Natural killer cell treated with Interleukin-12 subunit alpha and Interleukin-12 subunit beta and Interleukin-15 and Interleukin-18, amount 100 ng/mL, for 72 hours (primary cell): ENCODE results near the gene FAM174C. TPM values are rescaled to one million over a fixed set of nuclear protein-coding genes. Genes with fewer than 3 reads are reported as not detected.

Source experiments
- ATAC-seq, 2 donors: fragments of 150-1000 bp; cut with Tn5 transposase in 1 of 2; sonication (Bioruptor Pico), chemical (Tn5 transposase) in 1 of 2; 2 replicates each; pipeline ENCODE4 v1.10.0; 2021
- DNase-seq: peaks from one replicate; pipeline ENCODE4 v3.0.0; 2022; ENCODE audit warnings: low spot score
- H3K27ac Mint-ChIP-seq, 2 donors: 1 replicate in 1 of 2; 2 replicates in 1 of 2; pipeline ENCODE4 v1.8.0; 2022; ENCODE audit warnings: mixed read lengths in 2 of 2, mild to moderate bottlenecking in 1 of 2, moderate library complexity in 1 of 2
- H3K27me3 Mint-ChIP-seq, 2 donors: 1 replicate in 1 of 2; 2 replicates in 1 of 2; pipeline ENCODE4 v1.8.0; 2022; ENCODE audit warnings: mixed read lengths in 2 of 2
- H3K36me3 Mint-ChIP-seq: one replicate; pipeline ENCODE4 v1.8.0; 2022; ENCODE audit warnings: mixed read lengths
- H3K4me1 Mint-ChIP-seq, 2 donors: 1 replicate in 1 of 2; 2 replicates in 1 of 2; pipeline ENCODE4 v1.8.0; 2022; ENCODE audit warnings: low read depth in 2 of 2, mixed read lengths in 2 of 2, mild to moderate bottlenecking in 1 of 2
- H3K4me3 Mint-ChIP-seq: one replicate; pipeline ENCODE4 v1.8.0; 2022; ENCODE audit warnings: mixed read lengths
- H3K9me3 Mint-ChIP-seq: 2 replicates; pipeline ENCODE4 v1.8.0; 2022; ENCODE audit warnings: mixed read lengths
- total RNA-seq, 2 donors: library from RNA; stranded (reverse); gene quantifications; one replicate each; pipeline ENCODE4 v1.2.3, GENCODE V29; 2022

FAM174C gene
- total RNA-seq, 2 donors from 2014 or later: 59.5 to 94.2 TPM

DNA sequence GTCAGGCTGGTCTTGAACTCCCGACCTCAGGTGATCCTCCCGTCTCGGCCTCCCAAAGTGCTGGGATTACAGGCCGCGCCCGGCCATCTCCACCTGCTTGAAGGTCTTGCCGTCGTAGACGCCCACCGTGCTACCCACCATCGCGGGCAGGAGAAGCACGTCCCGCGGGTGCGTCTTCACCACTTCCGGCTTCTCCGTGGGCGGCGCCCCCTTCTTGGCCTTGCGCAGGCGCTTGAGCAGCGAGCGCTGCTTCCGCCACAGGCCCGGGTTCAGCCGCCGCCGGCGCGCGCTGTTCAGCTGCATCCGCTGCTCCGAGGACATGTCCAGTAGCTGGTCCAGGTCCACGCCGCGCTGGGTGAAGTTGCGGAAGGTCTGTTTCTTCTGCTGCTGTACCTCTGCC, 32.0 kb downstream of the FAM174C start:
- no peak for ATAC-seq
- DNase-seq: no peak
- Mint-ChIP-seq H3K27me3 (no peaks in the 10 kb centered on the region), H3K4me3 (no peak overlapping the region), H3K36me3 (no peaks in the 10 kb centered on the region), H3K9me3 (no peaks in the 10 kb centered on the region), H3K27ac (no peak overlapping the region), H3K4me1 (no peaks in the 10 kb centered on the region)

- H3K36me3 Mint-ChIP-seq: no peaks in the 10 kb centered on the region
- no peaks in the 10 kb centered on the region for H3K4me1 Mint-ChIP-seq
- no peaks in the 10 kb centered on the region for H3K27me3 Mint-ChIP-seq
- H3K4me3 Mint-ChIP-seq: no peak overlapping the region
- H3K27ac Mint-ChIP-seq: no peak overlapping the region
- ATAC-seq: no peak
- no peak for DNase-seq
- no peaks in the 10 kb centered on the region for H3K9me3 Mint-ChIP-seq
Measured at GRCh38 chr19:1307755-1308303, 32.5 kb downstream of the FAM174C start.

DNA sequence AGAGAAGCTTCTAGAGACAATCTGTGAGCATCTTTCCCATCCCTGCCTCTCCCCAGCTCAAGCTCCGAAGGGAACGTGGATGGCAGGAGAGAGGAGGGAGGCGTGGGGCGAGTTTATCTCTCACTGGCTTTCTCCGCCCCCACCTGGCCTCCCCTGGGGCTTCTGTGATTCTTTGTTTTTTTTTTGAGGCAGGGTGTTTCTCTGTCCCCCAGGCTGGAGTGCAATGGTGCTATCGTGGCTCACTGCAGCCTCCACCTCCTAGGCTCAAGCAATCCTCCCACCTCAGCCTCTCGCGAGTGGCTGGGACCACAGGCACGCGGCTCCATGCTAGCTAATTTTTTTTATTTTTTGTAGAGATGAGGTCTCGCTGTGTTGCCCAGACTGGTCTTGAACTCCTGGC, 33.4 kb downstream of the FAM174C start:
- H3K27ac Mint-ChIP-seq: no peak overlapping the region
- H3K27me3 Mint-ChIP-seq: no peaks in the 10 kb centered on the region
- ATAC-seq (no peak), DNase-seq (no peak)
- no peaks in the 10 kb centered on the region for H3K4me1 Mint-ChIP-seq
- H3K36me3 Mint-ChIP-seq: no peaks in the 10 kb centered on the region
- no peaks in the 10 kb centered on the region for H3K9me3 Mint-ChIP-seq
- no peak overlapping the region for H3K4me3 Mint-ChIP-seq

GRCh38 chr19:1309977-1310852, 34.9 kb downstream of the FAM174C start:
- Mint-ChIP-seq H3K27me3 (no peaks in the 10 kb centered on the region), H3K4me3 (no peak overlapping the region), H3K4me1 (no peaks in the 10 kb centered on the region), H3K27ac (no peak overlapping the region), H3K9me3 (no peaks in the 10 kb centered on the region), H3K36me3 (no peaks in the 10 kb centered on the region)
- no peak for ATAC-seq
- no peak for DNase-seq

DNA sequence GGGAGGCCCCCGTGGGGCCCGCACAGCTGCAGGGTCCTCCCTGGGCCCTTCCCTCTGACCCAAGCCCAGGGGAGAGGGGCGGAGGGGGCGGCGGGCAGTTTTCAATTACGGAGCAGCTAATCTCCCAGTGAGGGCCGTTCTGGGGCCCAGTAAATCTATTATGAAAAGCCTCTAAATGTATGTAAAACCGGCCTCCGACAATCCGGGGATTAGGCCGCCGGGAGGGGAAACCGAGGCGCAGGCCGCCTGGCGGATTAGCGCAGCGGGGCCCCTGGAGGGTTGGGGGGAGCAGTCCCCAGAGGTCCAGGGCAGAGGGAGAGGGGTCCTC, 35.5 kb downstream of the FAM174C start:
- H3K4me3 Mint-ChIP-seq: no peak overlapping the region
- ATAC-seq: no peak
- H3K27ac Mint-ChIP-seq: no peak overlapping the region
- no peaks in the 10 kb centered on the region for H3K27me3 Mint-ChIP-seq
- H3K36me3 Mint-ChIP-seq: no peaks in the 10 kb centered on the region
- H3K9me3 Mint-ChIP-seq: no peaks in the 10 kb centered on the region
- no peaks in the 10 kb centered on the region for H3K4me1 Mint-ChIP-seq
- DNase-seq: no peak

DNA sequence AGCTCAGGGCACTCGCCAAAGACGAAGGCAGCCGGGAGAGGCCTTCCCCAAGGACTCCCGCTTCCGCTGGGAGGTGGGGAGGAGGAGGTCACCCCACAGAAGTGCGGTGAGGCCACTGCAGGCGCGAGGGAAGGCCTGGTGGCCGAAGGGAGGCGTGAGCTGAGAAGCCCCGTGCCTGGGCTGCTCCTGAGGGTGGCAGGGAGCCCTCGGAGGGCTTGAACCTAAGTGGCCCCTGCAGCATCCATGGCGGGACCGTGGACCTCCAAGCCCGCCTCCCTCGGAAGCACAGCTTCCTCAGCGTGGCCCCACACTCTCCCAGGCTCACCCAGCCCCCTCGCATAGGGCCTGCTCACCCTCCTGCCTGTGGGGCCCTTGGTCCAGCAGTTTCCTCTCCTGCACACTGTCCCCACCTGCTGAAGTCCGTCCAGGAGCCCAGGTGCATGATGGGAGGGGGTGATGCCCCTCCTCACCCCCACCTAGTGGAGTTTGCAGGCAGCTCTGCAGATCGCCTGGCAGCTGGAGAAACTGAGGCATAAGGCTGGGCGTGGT, 36.3 kb downstream of the FAM174C start:
- Mint-ChIP-seq H3K27me3 (no peaks in the 10 kb centered on the region), H3K4me1 (no peaks in the 10 kb centered on the region), H3K4me3 (no peak overlapping the region), H3K9me3 (no peaks in the 10 kb centered on the region), H3K27ac (no peak overlapping the region), H3K36me3 (no peaks in the 10 kb centered on the region)
- ATAC-seq: peak in 1 of 2 donors; percentile 5
- no peak for DNase-seq

DNA sequence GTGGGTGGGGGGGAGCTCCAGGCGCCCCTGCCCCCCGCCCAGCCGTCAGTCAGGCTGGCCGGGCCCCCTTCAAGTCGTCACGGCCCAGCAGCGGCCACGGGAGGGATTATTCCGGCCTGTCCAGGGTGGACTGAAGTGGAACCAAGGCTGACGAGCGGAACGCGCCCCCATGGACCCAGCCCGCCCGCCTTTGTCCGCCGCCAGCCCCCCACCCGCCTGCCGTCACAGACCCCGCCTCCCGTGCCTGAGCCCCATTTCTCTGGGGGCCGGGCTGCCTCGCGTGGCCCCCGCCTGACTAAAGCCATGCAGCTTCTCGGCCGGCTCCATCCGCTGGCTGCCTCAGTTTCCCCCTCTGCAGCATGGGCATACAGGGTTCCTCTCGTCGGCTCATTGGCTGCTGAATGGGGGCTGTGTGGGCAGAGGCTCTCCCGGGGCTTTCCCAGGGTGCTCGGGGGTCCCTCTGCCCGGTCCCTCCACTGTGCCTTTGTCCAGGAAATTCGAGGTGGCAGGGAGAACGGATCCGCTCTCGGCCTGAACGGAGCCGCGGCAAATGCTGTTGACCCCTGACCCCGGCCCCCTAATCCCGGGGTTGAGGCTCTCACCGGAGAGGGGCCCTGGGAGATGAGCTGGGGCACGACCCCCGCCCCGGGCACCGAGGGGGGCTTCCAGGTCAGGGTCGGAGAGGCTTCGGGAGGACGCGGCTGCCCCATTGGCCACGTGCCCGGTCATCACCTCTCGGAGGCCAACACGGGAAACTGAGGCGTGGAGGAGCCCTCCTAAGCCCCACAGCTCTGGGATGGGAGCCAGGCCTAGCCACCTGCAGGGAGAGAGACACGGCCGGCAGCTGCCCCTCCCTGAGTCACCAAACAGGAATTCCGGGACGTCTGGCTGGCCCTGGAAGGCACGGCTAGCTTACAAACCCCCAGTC, 37.7 kb downstream of the FAM174C start:
- no peaks in the 10 kb centered on the region for H3K36me3 Mint-ChIP-seq
- H3K27ac Mint-ChIP-seq: no peak overlapping the region
- H3K27me3 Mint-ChIP-seq: peaks cover 9% of the 10 kb centered on the region in 2 donors
- H3K9me3 Mint-ChIP-seq: no peaks in the 10 kb centered on the region
- H3K4me1 Mint-ChIP-seq: no peaks in the 10 kb centered on the region
- no peak overlapping the region for H3K4me3 Mint-ChIP-seq
- DNase-seq: no peak
- ATAC-seq: no peak

- H3K36me3 Mint-ChIP-seq: no peaks in the 10 kb centered on the region
- ATAC-seq (no peak), DNase-seq (no peak)
- H3K27me3 Mint-ChIP-seq: peaks cover 10% of the 10 kb centered on the region in 2 donors
- no peak overlapping the region for H3K27ac Mint-ChIP-seq
- H3K9me3 Mint-ChIP-seq: no peaks in the 10 kb centered on the region
- no peak overlapping the region for H3K4me3 Mint-ChIP-seq
- no peaks in the 10 kb centered on the region for H3K4me1 Mint-ChIP-seq
Measured at GRCh38 chr19:1313695-1314613, 38.6 kb downstream of the FAM174C start.

GRCh38 chr19:1315470-1316166, 40.3 kb downstream of the FAM174C start:
- Mint-ChIP-seq H3K9me3 (no peaks in the 10 kb centered on the region), H3K36me3 (no peaks in the 10 kb centered on the region), H3K4me3 (no peak overlapping the region), H3K27ac (no peak overlapping the region), H3K27me3 (peaks cover 10 to 13% of the 10 kb centered on the region in 2 donors), H3K4me1 (no peaks in the 10 kb centered on the region)
- ATAC-seq: peak in 1 of 2 donors; percentile 58
- DNase-seq: no peak

- Mint-ChIP-seq H3K36me3 (no peaks in the 10 kb centered on the region), H3K27me3 (peaks cover 10 to 15% of the 10 kb centered on the region in 2 donors), H3K4me3 (no peak overlapping the region), H3K27ac (no peak overlapping the region), H3K4me1 (no peaks in the 10 kb centered on the region), H3K9me3 (no peaks in the 10 kb centered on the region)
- ATAC-seq: no peak
- no peak for DNase-seq
Measured at GRCh38 chr19:1316466-1316865, 41.1 kb downstream of the FAM174C start.

DNA sequence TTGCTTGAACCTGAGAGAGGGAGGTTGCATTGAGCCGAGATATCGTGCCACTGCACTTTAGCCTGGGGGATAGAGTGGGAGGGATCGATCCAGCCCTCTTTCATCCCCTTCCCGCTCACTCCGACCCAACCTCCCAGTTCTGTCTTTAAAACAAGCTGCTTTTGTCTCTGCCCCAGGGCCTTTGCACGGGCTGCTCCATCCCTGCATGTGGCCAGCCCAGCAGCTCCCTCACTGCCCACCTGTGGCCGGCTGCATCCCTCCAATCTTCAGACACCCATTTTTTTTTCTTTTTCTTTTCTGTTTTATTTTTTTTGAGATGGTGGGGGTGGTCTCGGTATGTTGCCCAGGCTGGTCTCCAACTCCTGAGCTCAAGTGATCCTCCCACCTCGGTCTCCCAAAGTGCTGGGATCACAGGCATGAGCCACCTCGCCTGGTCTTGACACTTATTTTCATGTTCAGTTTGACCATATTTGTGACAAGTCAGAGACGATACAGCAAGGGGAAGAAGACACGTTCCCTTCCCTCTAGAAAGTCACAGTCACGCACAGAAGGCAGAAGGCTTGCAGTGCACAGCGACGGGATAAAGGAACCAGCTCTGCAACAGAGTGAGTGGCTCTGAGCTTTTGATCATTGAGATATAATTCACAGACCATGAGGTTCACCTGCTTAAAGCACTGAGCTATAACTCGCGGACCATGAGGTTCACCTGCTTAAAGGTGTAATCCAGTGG, 42.1 kb downstream of the FAM174C start:
- no peaks in the 10 kb centered on the region for H3K36me3 Mint-ChIP-seq
- H3K4me1 Mint-ChIP-seq: no peaks in the 10 kb centered on the region
- H3K27me3 Mint-ChIP-seq: peaks cover 13 to 16% of the 10 kb centered on the region in 2 donors
- H3K4me3 Mint-ChIP-seq: no peak overlapping the region
- no peak overlapping the region for H3K27ac Mint-ChIP-seq
- DNase-seq (no peak), ATAC-seq (no peak)
- no peaks in the 10 kb centered on the region for H3K9me3 Mint-ChIP-seq
